ENCODE data around the gene C1QTNF6. TPM values are rescaled to one million over a fixed set of nuclear protein-coding genes. Genes with fewer than 3 reads are reported as not detected.
A peak's percentile ranks its signal among the peaks of the same experiment; 100 is the strongest.

C1QTNF6 gene
- total and polyA plus RNA-seq, 2 of the 8 experiments (the other 6 are each of a cell fraction or from before 2014, with no cell fraction given) = 3.1 to 6.5 TPM

- peaks cover 3 to 15% (median 10%) of the 10 kb centered on the region in 4 experiments for H3K4me1 ChIP-seq (replicated peaks in 1 of 4; ENCODE audit: control insufficient read depth in 3 of 4, insufficient read depth in 4 of 4, low read length in 3 of 4)
- ChIA-PET CTCF (ENCODE audit: partially characterized antibody) (interaction anchor here (0.6 to 2.2 kb wide), 9 partner anchors 12 to 136 kb away, joined by 3 to 10 read pairs (median 4); no protein-coding TSS in a partner anchor), POLR2A (ENCODE audit: partially characterized antibody) (interaction anchor here (1.2 to 1.3 kb wide), 2 partner anchors 16 to 114 kb away, joined by 3 to 4 read pairs; no protein-coding TSS in a partner anchor)
- H3K18ac ChIP-seq (ENCODE audit: extremely low read depth, low read length) = peak overlapping the region; percentile 60
- no peak overlapping the region for H2BK5ac ChIP-seq (ENCODE audit: low read depth, low read length)
- H3K36me3 ChIP-seq (ENCODE audit: control insufficient read depth in 2 of 4, insufficient read depth in 4 of 4, low read length in 3 of 4) = no peaks in the 10 kb centered on the region
- FAIRE-seq = no peak
- H3K23me2 ChIP-seq (ENCODE audit: low read depth, low read length) = peaks cover 3% of the 10 kb centered on the region; the same call in 1 of the 2 replicates
- no peak overlapping the region for H3K4me2 ChIP-seq (ENCODE audit: insufficient read depth in 1 of 2, low read depth in 2 of 2, low read length in 2 of 2)
- no peaks in the 10 kb centered on the region for H4K20me1 ChIP-seq (replicated peaks in 1 of 2; ENCODE audit: control insufficient read depth in 1 of 2, insufficient read depth in 2 of 2, low read length in 2 of 2)
- H3K4ac ChIP-seq (replicated peaks; ENCODE audit: insufficient read length, low read depth, low read length) = no peak overlapping the region
- WGBS, 2 experiments (ENCODE audit: extremely low coverage in 1 of 2, insufficient coverage in 1 of 2, insufficient read length in 1 of 2, insufficient replicate concordance in 2 of 2, low coverage in 1 of 2, low lambda C conversion rate in 2 of 2, missing lambda C conversion rate in 1 of 2) = 86% methylated on average over 17 of the region's 17 CpGs; no CpG with 5 or more reads in 1 of the 2 experiments
- no peak overlapping the region for H3K4me3 ChIP-seq (ENCODE audit: extremely low read depth in 1 of 4, insufficient read depth in 2 of 4, low read depth in 3 of 4, low read length in 4 of 4)
- no peak overlapping the region for H3K23ac ChIP-seq (ENCODE audit: insufficient read length)
- no peak overlapping the region for H4K5ac ChIP-seq (ENCODE audit: insufficient read length, low read depth, low read length)
- H2BK120ac ChIP-seq (replicated peaks; ENCODE audit: low read depth, low read length) = no peak overlapping the region
- DNase-seq (ENCODE audit: low read depth in 1 of 2, low spot score in 2 of 2) = no peak
- no peaks in the 10 kb centered on the region for H3K79me1 ChIP-seq (ENCODE audit: low read depth, low read length)
- H3K9me3 ChIP-seq (ENCODE audit: insufficient read depth in 2 of 2, low read depth in 1 of 2, low read length in 1 of 2) = no peaks in the 10 kb centered on the region
- no peaks in the 10 kb centered on the region for H3K79me2 ChIP-seq (ENCODE audit: control insufficient read depth in 1 of 2, insufficient read depth in 2 of 2, low read length in 2 of 2)
- H3K9ac ChIP-seq (replicated peaks in 1 of 4; ENCODE audit: extremely low read depth in 1 of 4, low read depth in 3 of 4, low read length in 3 of 4) = no peak overlapping the region; a peak in 1 of 7 replicates
- no peak overlapping the region; the same call in 1 of the 2 replicates for H4K8ac ChIP-seq (ENCODE audit: extremely low read depth, insufficient read depth, low read length)
- no peak overlapping the region for H3K56ac ChIP-seq (replicated peaks; ENCODE audit: insufficient read length, low read depth, low read length)
- H2AK5ac ChIP-seq (ENCODE audit: low read depth, low read length) = no peak overlapping the region
- TF ChIP-seq RAD21 (IDR thresholded peaks at IDR 0.05 in 1 of 2, conservative IDR thresholded peaks at IDR 0.05 in 1 of 2; ENCODE audit: low read depth in 2 of 2, low read length in 2 of 2) (peak in 1 of 2 experiments; percentile 31; a peak in 2 of 4 replicates), NANOG (IDR thresholded peaks at IDR 0.05; ENCODE audit: insufficient read depth, low read depth, low read length, poor library complexity, severe bottlenecking) (no peak)
- peak overlapping the region; percentile 72; the same call in 1 of the 2 replicates for H2BK15ac ChIP-seq (ENCODE audit: low read length)
- no peak overlapping the region for H2AFZ ChIP-seq (ENCODE audit: low read length)
- H3K27ac ChIP-seq (ENCODE audit: low read depth, low read length) = no peak overlapping the region
- peak overlapping the region; percentile 50; the same call in 1 of the 2 replicates for H2BK12ac ChIP-seq (ENCODE audit: low read depth, low read length)
- H4K91ac ChIP-seq (replicated peaks; ENCODE audit: insufficient read length, low read length) = no peak overlapping the region
- H2BK20ac ChIP-seq (ENCODE audit: low read length) = no peak overlapping the region
- no peak overlapping the region for H3K14ac ChIP-seq (ENCODE audit: insufficient read length)
- no peaks in the 10 kb centered on the region for H3K27me3 ChIP-seq (replicated peaks in 1 of 4; ENCODE audit: control insufficient read depth in 3 of 4, extremely low read depth in 1 of 4, insufficient read depth in 3 of 4, low read length in 3 of 4)
These were observed 4.3 kb downstream of the C1QTNF6 start for GRCh38 chr22:37183432-37184379.

All from H1 (cell line).